HCT116 (cell line): ENCODE data around the gene GJA9. TPM values are rescaled to one million over a fixed set of nuclear protein-coding genes. Genes with fewer than 3 reads are reported as not detected.

Experiments
- ATAC-seq: fragments of 200-7000 bp; cut with Tn5 transposase; 2 replicates; pipeline ENCODE4 v1.9.1; 2020; ENCODE audit warnings: mild to moderate bottlenecking, moderate library complexity
- BruUV-seq: library from RNA; stranded (reverse); fragments of 400-500 nt; replicated peaks from 2 replicates; lab custom pipeline; 2021; lab: Mats Ljungman, UMichigan
- CTCF ChIA-PET: fragments of 300-600 bp; sonication (Branson Sonifier 250); formaldehyde crosslinking; loops from one replicate; lab custom pipeline; 2021; ENCODE audit warnings: antibody characterized with exemption; lab: Charles Lee
- POLR2A ChIA-PET: fragments of 300-600, 350-600 bp; sonication (Branson Sonifier 250); formaldehyde crosslinking; loops from one replicate; lab custom pipeline; 2021; ENCODE audit warnings: antibody characterized with exemption; lab: Charles Lee
- RAD21 ChIA-PET, 2 experiments: fragments of 300-600 bp; sonication (Branson Sonifier 250); formaldehyde crosslinking; loops; one replicate each; lab custom pipeline; 2023; ENCODE audit warnings: low total read pairs in 2 of 2; ENCODE audit not compliant: uncharacterized antibody in 2 of 2, unreplicated experiment in 2 of 2, low non-redundant PET in 1 of 2; lab: Charles Lee
- DNase-seq: peaks from one replicate; pipeline ENCODE4 v3.0.0-alpha.2; 2010; ENCODE audit warnings: low read depth, low spot score
- H2AFZ ChIP-seq: fragments of 200-600 bp; shearing (Covaris generic), sonication (generic); 2 replicates; pipeline ENCODE4 v1.6.1; 2017; ENCODE audit warnings: low read depth, mixed run types, mixed read lengths, antibody characterized with exemption, low read length; ENCODE audit not compliant: poor library complexity, severe bottlenecking
- H3K27ac ChIP-seq: 2 replicates; pipeline ENCODE4 v1.5.1; 2012; ENCODE audit warnings: low read depth, low read length
- H3K27me3 ChIP-seq: fragments of 200-600 bp; sonication (generic); 2 replicates; pipeline ENCODE4 v1.6.1; 2016; ENCODE audit warnings: mixed run types, low read length, mixed read lengths; ENCODE audit not compliant: insufficient read depth
- H3K36me3 ChIP-seq, 2 experiments: fragments of 200-500 bp in 1 of 2; fragments of 200-600 bp in 1 of 2; sonication (Bioruptor generic) in 1 of 2; sonication (generic) in 1 of 2; 2 replicates each; pipeline versions ENCODE4 v1.5.1 to v1.6.1; 2014 to 2016; ENCODE audit warnings: low read length in 2 of 2, inconsistent platforms in 1 of 2, mixed read lengths in 1 of 2, mixed run types in 1 of 2; ENCODE audit not compliant: insufficient read depth in 2 of 2, control insufficient read depth in 1 of 2
- H3K4me1 ChIP-seq, 2 experiments: fragments of 200-600 bp in 1 of 2; sonication (generic) in 1 of 2; 2 replicates each; pipeline versions ENCODE4 v1.5.1 to v1.6.1; 2012 to 2017; ENCODE audit warnings: low read length in 2 of 2, inconsistent platforms in 1 of 2, mild to moderate bottlenecking in 1 of 2, mixed read lengths in 1 of 2, mixed run types in 1 of 2, moderate library complexity in 1 of 2; ENCODE audit not compliant: insufficient read depth in 2 of 2, control insufficient read depth in 1 of 2
- H3K4me2 ChIP-seq: fragments of 200-600 bp; sonication (generic); 2 replicates; pipeline ENCODE4 v1.6.1; 2017; ENCODE audit warnings: mixed run types, low read length, mixed read lengths
- H3K4me3 ChIP-seq, 2 experiments: fragments of 200-600 bp in 1 of 2; sonication (generic) in 1 of 2; replicated peaks in 1 of 2; 2 replicates each; pipeline ENCODE4 v1.5.1; 2011 to 2016; ENCODE audit warnings: low read length in 2 of 2, control low read depth in 1 of 2, low read depth in 1 of 2, mild to moderate bottlenecking in 1 of 2, mixed read lengths in 1 of 2, mixed run types in 1 of 2
- H3K79me2 ChIP-seq: fragments of 200-600 bp; sonication (generic); 2 replicates; pipeline ENCODE4 v1.6.1; 2017; ENCODE audit warnings: mild to moderate bottlenecking, mixed run types, low read length, moderate library complexity, mixed read lengths; ENCODE audit not compliant: insufficient read depth
- H3K9ac ChIP-seq: fragments of 200-600 bp; sonication (generic); 2 replicates; pipeline ENCODE4 v1.6.1; 2016; ENCODE audit warnings: low read length, mixed read lengths
- H3K9me2 ChIP-seq: fragments of 200-600 bp; sonication (generic), shearing (Covaris generic); 2 replicates; pipeline ENCODE4 v1.6.1; 2017; ENCODE audit warnings: mixed run types, mild to moderate bottlenecking, moderate library complexity; ENCODE audit not compliant: insufficient read depth
- H3K9me3 ChIP-seq, 2 experiments: fragments of 200-500 bp in 1 of 2; fragments of 200-600 bp in 1 of 2; sonication (Bioruptor generic) in 1 of 2; sonication (generic) in 1 of 2; 2 replicates each; pipeline ENCODE4 v1.6.1; 2014 to 2017; ENCODE audit warnings: low read length in 2 of 2, mixed read lengths in 2 of 2, inconsistent platforms in 1 of 2, low read depth in 1 of 2, mild to moderate bottlenecking in 1 of 2, mixed run types in 1 of 2, moderate library complexity in 1 of 2; ENCODE audit not compliant: control insufficient read depth in 1 of 2, insufficient read depth in 1 of 2
- H4K20me1 ChIP-seq: fragments of 200-600 bp; sonication (generic), shearing (Covaris generic); 2 replicates; pipeline ENCODE4 v1.6.1; 2017; ENCODE audit warnings: mixed run types, mild to moderate bottlenecking, moderate library complexity; ENCODE audit not compliant: insufficient read depth
- CBX3 ChIP-seq: IDR thresholded peaks from 2 replicates; pipeline ENCODE4 v1.6.1; 2012; ENCODE audit warnings: low read depth
- CTCF ChIP-seq, 3 experiments: fragments of 200-600 bp in 1 of 3; sonication (generic) in 1 of 3; IDR thresholded peaks in 2 of 3; conservative IDR thresholded peaks in 1 of 3; 2 replicates each; pipeline ENCODE4 v1.5.1; 2012 to 2017; ENCODE audit warnings: low read depth in 2 of 3, low read length in 2 of 3, antibody characterized with exemption in 1 of 3, borderline replicate concordance in 1 of 3, control low read depth in 1 of 3, mild to moderate bottlenecking in 1 of 3, mixed read lengths in 1 of 3, mixed run types in 1 of 3, moderate library complexity in 1 of 3; ENCODE audit not compliant: insufficient read depth in 1 of 3
- EGR1 ChIP-seq: IDR thresholded peaks from 2 replicates; pipeline ENCODE4 v1.6.1; 2012; ENCODE audit warnings: low read depth
- ELF1 ChIP-seq: IDR thresholded peaks from 2 replicates; pipeline ENCODE4 v1.6.1; 2012; ENCODE audit warnings: low read depth, borderline replicate concordance
- EZH2 ChIP-seq: fragments of 200-600 bp; sonication (generic); IDR thresholded peaks from 2 replicates; pipeline ENCODE4 v1.6.1; 2017; ENCODE audit warnings: antibody characterized with exemption, mixed run types
- JUND ChIP-seq: IDR thresholded peaks from 2 replicates; pipeline ENCODE4 v1.6.1; 2012
- MAX ChIP-seq: IDR thresholded peaks from 2 replicates; pipeline ENCODE4 v1.6.1; 2012
- POLR2A ChIP-seq: IDR thresholded peaks from 2 replicates; pipeline ENCODE4 v1.7.0; 2011; ENCODE audit warnings: borderline replicate concordance; ENCODE audit not compliant: insufficient read depth, insufficient read length; ENCODE audit errors: extremely low read depth
- RAD21 ChIP-seq: IDR thresholded peaks from 2 replicates; pipeline ENCODE4 v1.6.1; 2012; ENCODE audit warnings: low read depth, mild to moderate bottlenecking
- SIN3A ChIP-seq: IDR thresholded peaks from 2 replicates; pipeline ENCODE4 v1.6.1; 2012; ENCODE audit warnings: low read depth
- SRF ChIP-seq: IDR thresholded peaks from 2 replicates; pipeline ENCODE4 v1.6.1; 2012; ENCODE audit warnings: low read depth
- TCF7L2 ChIP-seq: IDR thresholded peaks from 2 replicates; pipeline ENCODE4 v1.7.0; 2011; ENCODE audit warnings: borderline replicate concordance, inconsistent platforms; ENCODE audit not compliant: insufficient read depth, insufficient read length; ENCODE audit errors: extremely low read depth
- YY1 ChIP-seq: IDR thresholded peaks from 2 replicates; pipeline ENCODE4 v1.6.1; 2011; ENCODE audit warnings: low read length, low read depth, moderate library complexity, mild to moderate bottlenecking; ENCODE audit not compliant: insufficient replicate concordance; ENCODE audit errors: extremely low read depth
- ZFX ChIP-seq: fragments of 450-650 bp; IDR thresholded peaks from 2 replicates; pipeline ENCODE4 v1.6.1; 2017
- ZNF274 ChIP-seq: fragments of 200-500 bp; sonication (Bioruptor generic); IDR thresholded peaks from 2 replicates; pipeline ENCODE4 v1.6.1; 2014; ENCODE audit warnings: mild to moderate bottlenecking, low read depth, low read length, inconsistent platforms
- intact Hi-C: fragments of 100-400 bp; cut with micrococcal nuclease; formaldehyde crosslinking; loops from 2 replicates; pipeline ENCODE4 v1.10.0; 2022
- total RNA-seq: library from RNA; stranded (reverse); gene quantifications from one replicate; pipeline ENCODE4 v1.2.1, GENCODE V29; 2021; ENCODE audit not compliant: unreplicated experiment

Gene GJA9
- total RNA-seq, 1 experiment from 2014 or later: not detected

- no peaks in the 10 kb centered on the region for H3K79me2 ChIP-seq
- H3K4me1 ChIP-seq: no peaks in the 10 kb centered on the region
- no peak overlapping the region for H3K27ac ChIP-seq
- no peak overlapping the region for H3K4me3 ChIP-seq
- H3K4me2 ChIP-seq: no peak overlapping the region
- no peak for ATAC-seq
- ChIA-PET POLR2A (no interaction called here), CTCF (no interaction called here), RAD21 (no interaction called here)
- no peaks in the 10 kb centered on the region for H3K27me3 ChIP-seq
- H3K9me2 ChIP-seq: no peaks in the 10 kb centered on the region
- H3K9me3 ChIP-seq: no peaks in the 10 kb centered on the region
- no peak for DNase-seq
- no peak overlapping the region for H3K9ac ChIP-seq
- intact Hi-C loops: no loop called here
- no peak overlapping the region for H2AFZ ChIP-seq
- BruUV-seq: no TSS peak
- no peak for TF ChIP-seq ELF1
- no peak for TF ChIP-seq SRF
- no peak for TF ChIP-seq TCF7L2
- no peak for TF ChIP-seq MAX
- no peak for TF ChIP-seq POLR2A
- TF ChIP-seq JUND: no peak
- no peak for TF ChIP-seq EGR1
- TF ChIP-seq YY1: no peak
- no peak for TF ChIP-seq ZFX
- TF ChIP-seq ZNF274: no peak
- no peak for TF ChIP-seq CBX3
- no peak for TF ChIP-seq EZH2
- TF ChIP-seq CTCF (IDR thresholded peaks at IDR 0.05 in 2 of 3, conservative IDR thresholded peaks at IDR 0.05 in 1 of 3; ENCODE audit: borderline replicate concordance in 1 of 3, insufficient read depth in 1 of 3, low read depth in 2 of 3, low read length in 2 of 3): no peak
- no peak for TF ChIP-seq RAD21
- no peak for TF ChIP-seq SIN3A
- H4K20me1 ChIP-seq: no peaks in the 10 kb centered on the region
- H3K36me3 ChIP-seq: no peaks in the 10 kb centered on the region
Measured at GRCh38 chr1:38899560-38899959, 18.2 kb upstream of the GJA9 start.
